ENCODE results near the gene BORCS5. TPM values are rescaled to one million over a fixed set of nuclear protein-coding genes. Genes with fewer than 3 reads are reported as not detected.
A peak's percentile ranks its signal among the peaks of the same experiment; 100 is the strongest.

The BORCS5 gene
- total RNA-seq, 1 donor from 2014 or later = 17.4 TPM

DNA sequence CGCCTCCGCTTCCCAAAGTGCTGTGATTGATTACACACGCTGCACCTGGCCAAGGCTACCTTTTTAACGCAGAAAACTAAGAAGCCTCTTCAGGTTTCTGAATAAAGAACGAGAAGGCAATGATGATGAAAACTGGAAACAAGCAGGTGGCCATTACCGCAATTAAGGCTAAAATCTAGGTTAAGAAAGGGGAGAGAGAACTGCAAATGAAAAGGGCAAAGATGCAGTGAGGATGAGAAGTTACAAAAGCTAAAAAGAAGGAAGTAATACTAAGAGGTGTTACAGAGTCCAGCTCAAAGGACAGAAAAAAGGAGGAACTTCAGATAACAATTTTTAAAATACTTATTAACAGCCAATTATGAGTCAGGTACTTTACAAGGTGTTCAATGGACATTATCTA lies 126.1 kb downstream of the BORCS5 start:
- intact Hi-C loops (cut with DNase I) = no loop called here
- Histone ChIP-seq H3K27ac (peak overlapping the region; percentile 12), H3K4me3 (no peak overlapping the region), H3K27me3 (no peaks in the 10 kb centered on the region), H3K9me3 (no peaks in the 10 kb centered on the region), H3K36me3 (peaks cover 0 to 40% of the 10 kb centered on the region in 2 donors), H3K4me1 (no peaks in the 10 kb centered on the region)
- DNase-seq (ENCODE audit: extremely low spot score in 2 of 2) = no peak
- TF ChIP-seq, protein P1, sequence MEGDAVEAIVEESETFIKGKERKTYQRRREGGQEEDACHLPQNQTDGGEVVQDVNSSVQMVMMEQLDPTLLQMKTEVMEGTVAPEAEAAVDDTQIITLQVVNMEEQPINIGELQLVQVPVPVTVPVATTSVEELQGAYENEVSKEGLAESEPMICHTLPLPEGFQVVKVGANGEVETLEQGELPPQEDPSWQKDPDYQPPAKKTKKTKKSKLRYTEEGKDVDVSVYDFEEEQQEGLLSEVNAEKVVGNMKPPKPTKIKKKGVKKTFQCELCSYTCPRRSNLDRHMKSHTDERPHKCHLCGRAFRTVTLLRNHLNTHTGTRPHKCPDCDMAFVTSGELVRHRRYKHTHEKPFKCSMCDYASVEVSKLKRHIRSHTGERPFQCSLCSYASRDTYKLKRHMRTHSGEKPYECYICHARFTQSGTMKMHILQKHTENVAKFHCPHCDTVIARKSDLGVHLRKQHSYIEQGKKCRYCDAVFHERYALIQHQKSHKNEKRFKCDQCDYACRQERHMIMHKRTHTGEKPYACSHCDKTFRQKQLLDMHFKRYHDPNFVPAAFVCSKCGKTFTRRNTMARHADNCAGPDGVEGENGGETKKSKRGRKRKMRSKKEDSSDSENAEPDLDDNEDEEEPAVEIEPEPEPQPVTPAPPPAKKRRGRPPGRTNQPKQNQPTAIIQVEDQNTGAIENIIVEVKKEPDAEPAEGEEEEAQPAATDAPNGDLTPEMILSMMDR (IDR thresholded peaks at IDR 0.05) = no peak
- TF ChIP-seq POLR2A (IDR thresholded peaks at IDR 0.05) (no peak), POLR2AphosphoS5 (IDR thresholded peaks at IDR 0.05; ENCODE audit: insufficient read depth in 1 of 2, low read depth in 1 of 2) (no peak)

DNA sequence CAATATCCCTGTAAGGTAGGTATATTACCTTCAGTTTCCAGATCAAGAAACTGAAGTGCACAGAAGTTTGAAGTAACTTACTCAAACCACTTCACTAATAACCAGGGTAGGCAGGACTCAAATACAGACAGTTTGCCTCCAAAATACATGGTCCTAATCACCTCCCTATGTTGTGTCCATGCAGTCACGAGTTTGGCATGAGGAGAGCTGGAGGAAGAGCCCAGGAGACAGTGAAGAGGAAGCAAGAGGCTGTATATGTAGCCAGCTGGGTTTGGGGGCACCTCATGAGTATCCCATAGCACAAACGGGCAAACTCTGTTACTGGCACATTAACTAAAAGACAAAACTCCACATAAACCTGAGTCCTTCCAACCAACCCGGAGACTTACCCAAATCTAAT lies 126.6 kb downstream of the BORCS5 start:
- Histone ChIP-seq H3K36me3 (peaks cover 0 to 36% of the 10 kb centered on the region in 2 donors), H3K4me1 (no peaks in the 10 kb centered on the region), H3K27ac (peak overlapping the region; percentile 12), H3K4me3 (no peak overlapping the region), H3K27me3 (no peaks in the 10 kb centered on the region), H3K9me3 (no peaks in the 10 kb centered on the region)
- DNase-seq (ENCODE audit: extremely low spot score in 2 of 2) = no peak
- intact Hi-C loops (cut with DNase I) = no loop called here
- TF ChIP-seq, protein P1 (IDR thresholded peaks at IDR 0.05) = no peak
- TF ChIP-seq POLR2AphosphoS5 (IDR thresholded peaks at IDR 0.05; ENCODE audit: insufficient read depth in 1 of 2, low read depth in 1 of 2) = no peak
- no peak for TF ChIP-seq POLR2A (IDR thresholded peaks at IDR 0.05)

DNA sequence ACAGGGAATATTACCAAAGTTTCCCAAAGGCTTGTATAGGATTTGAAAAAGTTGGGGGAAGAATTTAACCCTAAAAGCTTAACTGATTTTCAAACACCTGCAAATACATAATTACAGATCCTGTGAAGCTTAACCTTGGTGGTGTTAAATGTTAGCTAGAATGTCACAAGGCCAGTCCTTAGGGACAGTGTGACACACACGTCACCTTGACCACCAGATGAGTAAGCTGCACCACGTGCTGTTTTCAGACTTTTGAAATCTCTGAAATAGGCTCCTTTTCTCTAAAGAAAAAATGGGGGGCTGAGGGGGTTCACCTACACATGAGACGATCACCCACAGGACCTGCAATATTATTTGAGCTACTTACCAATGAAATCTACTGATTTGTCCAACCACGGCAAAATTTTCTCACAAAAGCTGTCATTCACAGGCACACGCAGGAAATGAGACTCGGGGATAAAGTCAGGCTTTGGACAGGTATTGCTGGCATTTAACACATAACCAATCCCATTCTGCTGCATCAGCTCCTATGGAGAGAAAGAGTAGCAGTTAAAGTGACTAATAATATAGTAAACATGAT lies 129.9 kb downstream of the BORCS5 start:
- no peaks in the 10 kb centered on the region for H3K9me3 ChIP-seq
- DNase-seq (ENCODE audit: extremely low spot score in 2 of 2) = no peak
- TF ChIP-seq, protein P1 (IDR thresholded peaks at IDR 0.05) = no peak
- H3K27me3 ChIP-seq = no peaks in the 10 kb centered on the region
- no peaks in the 10 kb centered on the region for H3K4me1 ChIP-seq
- no peak overlapping the region for H3K4me3 ChIP-seq
- intact Hi-C loops (cut with DNase I) = no loop called here
- no peak overlapping the region for H3K27ac ChIP-seq
- peaks cover 0 to 26% of the 10 kb centered on the region in 2 donors for H3K36me3 ChIP-seq

DNA sequence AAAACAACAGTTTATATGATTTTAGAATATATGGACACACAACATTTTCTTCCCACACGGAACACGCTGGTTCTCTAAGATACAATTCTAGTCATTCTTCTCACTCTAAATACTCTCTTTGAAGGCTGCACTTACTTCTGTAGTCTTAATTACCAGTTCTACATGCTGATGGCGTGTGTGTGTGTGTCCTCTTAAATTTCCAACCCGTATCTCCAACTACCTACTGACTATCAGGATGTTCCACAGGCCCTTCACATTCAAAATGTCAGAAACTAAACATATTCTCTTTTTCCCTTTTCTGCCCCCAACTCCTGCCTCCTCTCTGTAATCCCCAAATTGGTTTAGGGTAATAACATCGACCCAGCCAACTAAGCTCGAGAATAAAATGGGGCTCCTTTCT lies 130.6 kb downstream of the BORCS5 start:
- H3K27me3 ChIP-seq = no peaks in the 10 kb centered on the region
- H3K36me3 ChIP-seq = peaks cover 0 to 26% of the 10 kb centered on the region in 2 donors
- no peaks in the 10 kb centered on the region for H3K4me1 ChIP-seq
- no peak for DNase-seq (ENCODE audit: extremely low spot score in 2 of 2)
- intact Hi-C loops (cut with DNase I) = no loop called here
- H3K27ac ChIP-seq = no peak overlapping the region
- no peak overlapping the region for H3K4me3 ChIP-seq
- TF ChIP-seq POLR2AphosphoS5 (IDR thresholded peaks at IDR 0.05; ENCODE audit: insufficient read depth in 1 of 2, low read depth in 1 of 2) (no peak), POLR2A (IDR thresholded peaks at IDR 0.05) (no peak)
- TF ChIP-seq, protein P1 (IDR thresholded peaks at IDR 0.05) = no peak
- H3K9me3 ChIP-seq = no peaks in the 10 kb centered on the region

DNA sequence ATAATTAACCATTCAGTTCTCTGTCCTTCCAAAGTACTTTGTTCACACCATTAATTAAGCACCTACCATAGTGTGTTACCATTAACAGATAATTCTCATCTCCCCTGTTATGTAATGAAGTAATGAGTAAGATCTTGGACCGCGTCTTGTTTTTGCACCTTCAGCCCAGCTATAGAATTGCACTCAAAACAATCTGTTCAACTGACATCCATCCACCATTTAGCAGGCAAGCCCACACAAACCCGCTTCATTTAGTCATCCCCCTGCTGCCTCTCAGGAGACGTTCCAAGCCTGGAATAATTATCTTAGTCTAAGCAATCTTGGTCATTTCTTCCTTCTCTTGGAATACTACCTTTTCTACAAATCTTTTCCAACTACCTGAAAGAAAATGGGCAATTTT lies 131.4 kb downstream of the BORCS5 start:
- no peaks in the 10 kb centered on the region for H3K4me1 ChIP-seq
- H3K27me3 ChIP-seq = no peaks in the 10 kb centered on the region
- DNase-seq (ENCODE audit: extremely low spot score in 2 of 2) = no peak
- intact Hi-C loops (cut with DNase I) = no loop called here
- TF ChIP-seq, protein P1 (IDR thresholded peaks at IDR 0.05) = no peak
- H3K27ac ChIP-seq = no peak overlapping the region
- H3K36me3 ChIP-seq = peaks cover 0 to 25% of the 10 kb centered on the region in 2 donors
- no peaks in the 10 kb centered on the region for H3K9me3 ChIP-seq
- H3K4me3 ChIP-seq = no peak overlapping the region
